GM19455 (cell line): ENCODE results near the gene PRR27.

Experiments used
- ATAC-seq: cut with Tn5 transposase; IDR thresholded peaks from one replicate; pipeline ENCODE4 v1.9.1; 2021; ENCODE audit not compliant: unreplicated experiment

The PRR27 gene

GRCh38 chr4:70153937-70154336 is at the start of gene PRR27:
PRR27 (plus strand) TSS chr4:70154237; CDS start chr4:70154376, 139 bp downstream.
- no peak for ATAC-seq

- no peak for ATAC-seq
These were observed 43.1 kb upstream of the PRR27 start for GRCh38 chr4:70110917-70111316.

GRCh38 chr4:70113656-70114055 is 40.4 kb upstream of the PRR27 start:
- ATAC-seq = no peak

- no peak for ATAC-seq
These were observed 39.9 kb upstream of the PRR27 start for GRCh38 chr4:70114096-70114495.

- ATAC-seq = no peak
These were observed 33.7 kb upstream of the PRR27 start for GRCh38 chr4:70120323-70120722.

GRCh38 chr4:70133473-70133872 is 20.6 kb upstream of the PRR27 start:
- ATAC-seq = no peak

GRCh38 chr4:70138751-70139150 is 15.3 kb upstream of the PRR27 start:
- ATAC-seq = no peak

- ATAC-seq = no peak
These were observed 2.8 kb upstream of the PRR27 start for GRCh38 chr4:70151271-70151670.

GRCh38 chr4:70152088-70152487 is 1.9 kb upstream of the PRR27 start:
- ATAC-seq = no peak

- no peak for ATAC-seq
These were observed 4.5 kb downstream of the PRR27 start for GRCh38 chr4:70158576-70158975.

GRCh38 chr4:70177090-70177489 is 23.1 kb downstream of the PRR27 start:
- no peak for ATAC-seq

GRCh38 chr4:70178075-70178660 is 24.1 kb downstream of the PRR27 start:
- no peak for ATAC-seq

- no peak for ATAC-seq
These were observed 25.8 kb downstream of the PRR27 start for GRCh38 chr4:70179811-70180210.

GRCh38 chr4:70181864-70182263 is 27.8 kb downstream of the PRR27 start:
- no peak for ATAC-seq

GRCh38 chr4:70182517-70183167 is 28.6 kb downstream of the PRR27 start:
- ATAC-seq = no peak

GRCh38 chr4:70183168-70183939 is 29.3 kb downstream of the PRR27 start:
- peak; percentile 78 for ATAC-seq

GRCh38 chr4:70183940-70184246 is 29.9 kb downstream of the PRR27 start:
- no peak for ATAC-seq

GRCh38 chr4:70187216-70187615 is 33.2 kb downstream of the PRR27 start:
- ATAC-seq = no peak

GRCh38 chr4:70190579-70190978 is 36.5 kb downstream of the PRR27 start:
- no peak for ATAC-seq

GRCh38 chr4:70191647-70192046 is 37.6 kb downstream of the PRR27 start:
- no peak for ATAC-seq

- ATAC-seq = no peak
These were observed 38.9 kb downstream of the PRR27 start for GRCh38 chr4:70192895-70193294.

- no peak for ATAC-seq
These were observed 41.4 kb downstream of the PRR27 start, which contains the start of gene ODAM for GRCh38 chr4:70195425-70195824. ODAM (plus strand) TSS chr4:70195725; CDS start chr4:70196544, 819 bp downstream.
